Common myeloid progenitor, CD34-positive (primary cell): Measurements from ENCODE around the gene SLC51B.

Source experiments
- CTCF ChIA-PET: fragments of 350-600 bp; sonication (Branson Sonifier 250); formaldehyde crosslinking; loops from one replicate; lab custom pipeline; 2021; ENCODE audit warnings: antibody characterized with exemption; lab: Charles Lee
- POLR2A ChIA-PET: fragments of 350-600 bp; sonication (Branson Sonifier 250); formaldehyde crosslinking; loops from one replicate; lab custom pipeline; 2021; ENCODE audit warnings: antibody characterized with exemption; lab: Charles Lee
- DNase-seq, 3 donors: peaks; one replicate each; pipeline versions ENCODE4 v3.0.0 to v3.0.0-alpha.2; 2013
- H3K27ac ChIP-seq, 2 experiments: 1 replicate in 1 of 2; 2 replicates in 1 of 2; pipeline ENCODE4 v1.7.0; 2013; ENCODE audit warnings: inconsistent platforms in 2 of 2, low read length in 2 of 2, mild to moderate bottlenecking in 2 of 2, low read depth in 1 of 2, moderate library complexity in 1 of 2; ENCODE audit not compliant: severe bottlenecking in 2 of 2, insufficient read depth in 1 of 2, poor library complexity in 1 of 2
- H3K27me3 ChIP-seq, 5 experiments: replicated peaks in 2 of 5; 1 replicate in 3 of 5; 2 replicates in 2 of 5; pipeline versions ENCODE4 v1.6.1 to v1.7.0; 2013; ENCODE audit warnings: low read length in 4 of 5, mild to moderate bottlenecking in 2 of 5, moderate library complexity in 2 of 5, inconsistent platforms in 1 of 5; ENCODE audit not compliant: insufficient read depth in 5 of 5, control insufficient read depth in 4 of 5
- H3K36me3 ChIP-seq, 4 experiments: 1 replicate in 2 of 4; 2 replicates in 2 of 4; pipeline versions ENCODE4 v1.6.1 to v1.7.0; 2013; ENCODE audit warnings: low read length in 3 of 4, control low read depth in 1 of 4, mild to moderate bottlenecking in 1 of 4; ENCODE audit not compliant: control insufficient read depth in 4 of 4, insufficient read depth in 4 of 4
- H3K4me1 ChIP-seq, 4 experiments: 1 replicate in 3 of 4; 2 replicates in 1 of 4; pipeline versions ENCODE4 v1.6.1 to v1.7.1; 2013; ENCODE audit warnings: low read length in 3 of 4, mild to moderate bottlenecking in 3 of 4, control low read depth in 1 of 4, inconsistent platforms in 1 of 4, moderate library complexity in 1 of 4; ENCODE audit not compliant: control insufficient read depth in 4 of 4, insufficient read depth in 4 of 4; ENCODE audit errors: control extremely low read depth in 1 of 4
- H3K4me3 ChIP-seq, 7 experiments: 1 replicate in 4 of 7; 2 replicates in 3 of 7; pipeline versions ENCODE4 v1.5.1 to v1.7.0; 2013; ENCODE audit warnings: mild to moderate bottlenecking in 7 of 7, low read length in 6 of 7, moderate library complexity in 6 of 7, inconsistent platforms in 2 of 7, low read depth in 2 of 7, control low read depth in 1 of 7; ENCODE audit not compliant: insufficient read depth in 4 of 7, control insufficient read depth in 1 of 7; ENCODE audit errors: extremely low read depth in 1 of 7
- H3K9me3 ChIP-seq, 5 experiments: 1 replicate in 4 of 5; 2 replicates in 1 of 5; pipeline versions ENCODE4 v1.6.1 to v1.7.1; 2013; ENCODE audit warnings: low read length in 4 of 5, mild to moderate bottlenecking in 2 of 5, inconsistent platforms in 1 of 5, low read depth in 1 of 5, moderate library complexity in 1 of 5; ENCODE audit not compliant: control insufficient read depth in 4 of 5, insufficient read depth in 2 of 5; ENCODE audit errors: control extremely low read depth in 1 of 5
- WGBS: methylation state at CpG from one replicate; pipeline ENCODE4 v1.1.5; 2013; ENCODE audit not compliant: insufficient coverage; 5-methylcytosine and 5-hydroxymethylcytosine counted together

Gene SLC51B

DNA sequence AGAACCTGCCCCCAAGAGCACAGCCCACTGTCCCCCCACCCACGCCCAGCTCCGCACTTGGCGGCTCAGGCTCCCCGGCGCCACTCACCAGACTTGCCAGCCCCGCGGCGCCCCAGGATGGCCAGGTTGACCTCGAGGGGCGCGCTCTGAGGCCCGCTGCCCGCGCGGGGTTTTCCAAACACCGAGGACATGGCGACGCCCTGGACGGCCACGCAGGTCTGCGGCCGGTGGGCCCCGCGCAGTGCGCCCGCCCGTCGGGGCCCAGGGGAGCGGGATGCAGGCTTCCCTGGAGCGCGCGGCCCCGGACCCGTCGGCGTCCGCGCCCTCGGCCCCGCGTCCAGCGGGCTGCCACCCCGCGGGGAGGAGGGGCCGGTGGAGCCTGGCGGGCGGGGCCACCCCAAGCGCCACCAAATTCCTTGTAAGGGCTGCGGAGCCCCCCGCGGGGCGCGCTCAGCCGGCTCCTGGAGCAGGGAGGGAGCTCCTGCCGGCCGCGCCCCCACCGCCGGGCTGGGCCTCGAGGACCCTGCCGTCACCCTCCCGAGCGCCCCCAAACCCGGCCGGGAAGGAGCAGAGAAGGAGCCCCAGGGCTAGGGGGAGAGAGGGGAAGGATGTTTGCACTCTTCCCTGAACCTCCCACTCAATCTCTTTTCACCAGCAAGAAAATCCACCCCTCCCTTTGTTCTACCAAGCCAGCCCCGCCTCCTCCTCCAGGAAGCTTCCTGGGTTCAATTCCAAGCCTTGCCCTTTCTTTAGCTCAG lies 22.6 kb downstream of the SLC51B start, which contains the start of gene RASL12:
Gene RASL12 (minus strand): TSS at position 347 of the 758 bp plus-strand sequence. CDS start 156 bp downstream, at position 191.
- Histone ChIP-seq H3K36me3 (no peaks in the 10 kb centered on the region), H3K4me3 (peak within 1 kb of the TSS in 3 of 7 experiments; percentile 52 to 56 (median 56)), H3K27ac (no peak within 1 kb of the TSS), H3K9me3 (no peaks in the 10 kb centered on the region), H3K27me3 (peaks cover 7 to 41% (median 16%) of the 10 kb centered on the region in 5 experiments), H3K4me1 (peaks cover 0 to 21% (median 11%) of the 10 kb centered on the region in 4 experiments)
- DNase-seq: no peak
- ChIA-PET POLR2A (interaction anchor here (0.6 kb wide), 1 partner anchor 1348 kb away, joined by 3 read pairs; no protein-coding TSS in a partner anchor), CTCF (interaction anchor here (1.7 to 6.8 kb wide), 4 partner anchors 8 to 19 kb away, joined by 6 to 37 read pairs (median 18); partner anchors contain the start of gene KBTBD13)
- WGBS: 8% methylated on average over 41 of the region's 66 CpGs

DNA sequence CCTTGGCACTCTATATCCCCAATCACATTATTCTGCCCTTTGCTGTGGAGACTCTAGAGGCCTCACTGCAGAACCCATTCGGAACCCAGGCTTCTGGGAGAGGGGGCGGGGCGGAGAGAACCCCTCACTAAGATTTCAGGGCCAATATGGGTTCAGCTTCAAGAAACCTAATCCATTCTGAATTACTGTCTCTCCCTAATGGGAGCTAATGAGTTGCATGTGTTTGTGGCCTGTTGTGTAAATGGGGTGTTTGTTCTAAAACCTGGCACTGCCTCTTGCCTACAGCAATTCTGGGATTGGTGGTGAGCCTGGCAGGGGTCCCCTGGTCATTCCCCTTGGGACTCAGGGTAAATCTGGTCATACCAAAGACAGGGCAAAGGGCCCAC lies 23.2 kb downstream of the SLC51B start:
- DNase-seq: no peak
- H3K9me3 ChIP-seq: no peaks in the 10 kb centered on the region
- no peak overlapping the region for H3K27ac ChIP-seq
- peaks cover 0 to 21% (median 11%) of the 10 kb centered on the region in 4 experiments for H3K4me1 ChIP-seq
- H3K4me3 ChIP-seq: no peak overlapping the region
- WGBS: 96% methylated on average over 3 of the region's 3 CpGs
- CTCF ChIA-PET: interaction anchor here (2.2 to 6.8 kb wide), 3 partner anchors 9 to 13 kb away, joined by 6 to 37 read pairs (median 30); partner anchors contain the start of gene KBTBD13
- peaks cover 7 to 41% (median 16%) of the 10 kb centered on the region in 5 experiments for H3K27me3 ChIP-seq
- POLR2A ChIA-PET: interaction anchor here (0.6 kb wide), 1 partner anchor 1348 kb away, joined by 3 read pairs; no protein-coding TSS in a partner anchor
- no peaks in the 10 kb centered on the region for H3K36me3 ChIP-seq

DNA sequence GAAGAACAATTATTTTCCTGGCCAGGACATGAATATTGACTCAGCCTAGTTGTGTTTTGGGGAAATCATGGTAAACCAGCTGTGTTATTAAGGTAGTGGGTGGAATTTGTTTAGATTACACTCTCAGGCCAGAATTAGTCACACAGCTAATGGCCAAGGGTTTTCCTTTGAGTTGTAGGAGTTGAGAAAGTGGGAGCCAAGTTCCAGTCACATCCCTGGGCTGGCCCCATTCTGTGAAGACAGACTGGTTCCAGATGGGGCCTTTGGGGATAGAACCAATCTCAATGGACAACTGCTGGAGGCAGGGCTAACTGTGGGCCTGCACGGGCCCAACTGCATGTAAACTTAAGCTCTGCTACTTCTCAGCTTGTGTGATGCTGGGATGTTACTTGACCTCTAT lies 24.0 kb downstream of the SLC51B start:
- POLR2A ChIA-PET: no interaction called here
- 100% methylated on average over 1 of the region's 1 CpG for WGBS
- H3K4me1 ChIP-seq: peaks cover 0 to 21% (median 11%) of the 10 kb centered on the region in 4 experiments

DNA sequence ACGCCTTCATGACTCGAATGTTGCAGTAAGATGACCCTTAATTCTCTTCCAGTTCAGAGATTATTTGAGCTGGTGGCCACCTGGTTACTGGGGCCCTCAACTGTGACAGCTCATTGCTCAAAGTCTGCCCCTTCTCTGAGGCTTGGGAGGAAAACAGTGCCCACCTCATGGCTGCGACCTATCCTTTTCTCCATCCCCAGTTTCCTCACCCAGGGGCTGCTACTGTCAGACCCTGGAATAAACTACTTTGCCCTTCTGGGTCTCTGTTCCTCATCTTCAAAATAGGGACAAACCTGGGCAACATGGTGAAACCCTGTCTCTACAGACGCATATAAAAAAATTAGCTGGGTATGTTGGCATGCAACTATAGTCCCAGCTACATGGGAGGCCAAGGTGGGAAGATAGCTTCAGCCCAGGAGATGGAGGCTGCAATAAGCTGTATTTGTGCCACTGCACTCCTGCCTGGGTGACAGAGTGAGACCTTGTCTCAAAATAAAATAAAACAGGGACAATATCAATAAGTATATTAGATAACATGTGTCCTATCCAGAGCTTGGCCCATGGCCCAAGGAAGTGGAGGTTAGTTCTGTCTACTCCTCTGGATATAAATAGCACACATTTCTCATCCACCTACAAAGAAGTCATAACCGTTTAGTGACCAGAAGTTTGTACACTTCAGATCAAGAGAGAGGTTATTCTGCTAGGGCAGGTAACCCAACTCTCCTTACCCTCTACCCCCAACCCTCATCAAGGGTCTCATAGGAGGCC lies 24.8 kb downstream of the SLC51B start:
- no peaks in the 10 kb centered on the region for H3K9me3 ChIP-seq
- no peak overlapping the region for H3K4me3 ChIP-seq
- DNase-seq: no peak
- H3K27me3 ChIP-seq: peaks cover 7 to 41% (median 16%) of the 10 kb centered on the region in 5 experiments
- no peak overlapping the region for H3K27ac ChIP-seq
- WGBS: 100% methylated on average over 3 of the region's 5 CpGs
- H3K4me1 ChIP-seq: peaks cover 0 to 21% (median 11%) of the 10 kb centered on the region in 4 experiments
- no peaks in the 10 kb centered on the region for H3K36me3 ChIP-seq
- ChIA-PET POLR2A (interaction anchor here (0.5 kb wide), 1 partner anchor 47 kb away, joined by 3 read pairs; no protein-coding TSS in a partner anchor), CTCF (interaction anchor here (0.8 to 6.8 kb wide), 5 partner anchors 9 to 28 kb away, joined by 3 to 37 read pairs (median 8); partner anchors contain the start of genes KBTBD13 and SLC51B)

More for the DNA sequence above, 24.0 kb downstream of the SLC51B start:
- Histone ChIP-seq H3K4me3 (no peak overlapping the region), H3K27me3 (peaks cover 7 to 41% (median 16%) of the 10 kb centered on the region in 5 experiments), H3K36me3 (no peaks in the 10 kb centered on the region), H3K9me3 (no peaks in the 10 kb centered on the region), H3K27ac (no peak overlapping the region)
- DNase-seq: no peak
- CTCF ChIA-PET: interaction anchor here (0.8 to 6.8 kb wide), 6 partner anchors 9 to 27 kb away, joined by 3 to 37 read pairs (median 7); partner anchors contain the start of genes KBTBD13 and SLC51B

DNA sequence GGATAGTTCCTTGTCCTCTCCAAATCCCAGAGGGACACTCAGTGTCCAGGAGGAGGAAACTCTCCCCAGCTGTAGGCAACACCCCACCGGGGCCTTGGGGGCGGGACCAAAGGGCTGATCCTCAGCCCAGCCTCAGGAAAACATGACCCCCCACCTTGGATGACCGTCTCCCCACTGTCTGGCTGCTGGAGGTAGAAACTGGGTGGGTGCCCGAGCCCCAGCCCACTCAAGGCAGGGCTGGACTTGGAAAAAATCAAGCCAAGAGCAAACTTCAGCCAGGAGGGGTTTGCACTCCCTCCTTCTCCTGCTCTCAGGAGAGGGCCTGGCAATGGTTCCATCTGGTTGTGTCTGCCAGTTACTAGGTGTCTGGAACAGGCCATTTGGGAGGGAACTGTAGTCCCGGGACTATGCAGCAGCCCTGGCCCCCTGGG lies 26.2 kb downstream of the SLC51B start:
- Histone ChIP-seq H3K27me3 (peaks cover 5 to 27% (median 13%) of the 10 kb centered on the region in 5 experiments), H3K4me3 (no peak overlapping the region), H3K9me3 (no peaks in the 10 kb centered on the region), H3K27ac (no peak overlapping the region), H3K36me3 (no peaks in the 10 kb centered on the region), H3K4me1 (peaks cover 0 to 23% (median 15%) of the 10 kb centered on the region in 4 experiments)
- CTCF ChIA-PET: interaction anchor here (1.2 to 3.3 kb wide), 2 partner anchors 11 to 17 kb away, joined by 7 to 23 read pairs; no protein-coding TSS in a partner anchor
- WGBS: 84% methylated on average over 2 of the region's 5 CpGs
- no peak for DNase-seq
- POLR2A ChIA-PET: interaction anchor here (0.6 kb wide), 1 partner anchor 1180 kb away, joined by 3 read pairs; no protein-coding TSS in a partner anchor

DNA sequence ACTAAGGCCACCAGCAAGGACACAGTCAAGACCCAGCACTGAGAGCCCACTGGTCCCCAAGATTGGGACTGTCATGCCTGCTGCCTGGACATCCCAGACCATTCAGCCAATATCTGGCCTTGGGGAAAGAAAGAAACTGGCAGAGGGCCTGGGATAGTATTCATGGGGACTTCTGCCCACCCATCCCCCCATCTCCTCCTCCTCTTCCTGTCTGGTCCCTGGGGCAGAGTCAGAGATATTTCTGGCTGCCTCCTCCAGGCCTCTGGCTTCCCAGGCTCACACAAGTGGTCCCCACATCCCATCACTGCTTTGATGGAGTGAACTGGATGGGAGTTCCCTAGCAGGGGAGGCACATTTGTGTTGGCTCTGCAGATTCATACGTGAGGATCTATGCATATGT lies 26.8 kb downstream of the SLC51B start:
- Histone ChIP-seq H3K27me3 (peaks cover 0 to 21% (median 10%) of the 10 kb centered on the region in 5 experiments), H3K27ac (no peak overlapping the region), H3K9me3 (no peaks in the 10 kb centered on the region), H3K4me1 (peaks cover 0 to 26% (median 19%) of the 10 kb centered on the region in 4 experiments), H3K4me3 (no peak overlapping the region), H3K36me3 (no peaks in the 10 kb centered on the region)
- CTCF ChIA-PET: interaction anchor here (0.6 to 3.3 kb wide), 4 partner anchors 11 to 29 kb away, joined by 3 to 23 read pairs (median 5); no protein-coding TSS in a partner anchor
- 60% methylated on average over 1 of the region's 1 CpG for WGBS
- POLR2A ChIA-PET: no interaction called here
- no peak for DNase-seq
